ENCODE measurements around the gene ETV3L. TPM values are rescaled to one million over a fixed set of nuclear protein-coding genes. Genes with fewer than 3 reads are reported as not detected.

The ETV3L gene
- total RNA-seq, 1 experiment from 2014 or later, result not detected

- peaks cover 50% of the 10 kb centered on the region for H3K36me3 ChIP-seq
- peak overlapping the region; percentile 96 for H3K27ac ChIP-seq
- H3K4me1 ChIP-seq (replicated peaks), result peaks cover 22% of the 10 kb centered on the region
- DNase-seq (ENCODE audit: low read depth in 1 of 2, low spot score in 2 of 2), result peak in 1 of 2 experiments; percentile 23
- peak overlapping the region; percentile 72 for H3K4me3 ChIP-seq
- no peaks in the 10 kb centered on the region for H3K9me3 ChIP-seq (replicated peaks)
- H3K27me3 ChIP-seq (replicated peaks), result no peaks in the 10 kb centered on the region
Measured at GRCh38 chr1:157137408-157138219, 38.0 kb upstream of the ETV3L start.

GRCh38 chr1:157137046-157137407 lies 37.4 kb upstream of the ETV3L start:
- H3K4me3 ChIP-seq, result peak overlapping the region; percentile 72
- H3K27ac ChIP-seq, result 0 out of 2 replicates have a peak overlapping the region, but pooled peaks have one; percentile 10
- DNase-seq (ENCODE audit: low read depth in 1 of 2, low spot score in 2 of 2), result peak in 1 of 2 experiments; percentile 36
- peaks cover 22% of the 10 kb centered on the region for H3K4me1 ChIP-seq (replicated peaks)
- peaks cover 56% of the 10 kb centered on the region for H3K36me3 ChIP-seq
- H3K27me3 ChIP-seq (replicated peaks), result no peaks in the 10 kb centered on the region
- no peaks in the 10 kb centered on the region for H3K9me3 ChIP-seq (replicated peaks)

GRCh38 chr1:157136133-157136532 lies 36.5 kb upstream of the ETV3L start:
- DNase-seq (ENCODE audit: low read depth in 1 of 2, low spot score in 2 of 2), result no peak
- H3K9me3 ChIP-seq (replicated peaks), result no peaks in the 10 kb centered on the region
- no peaks in the 10 kb centered on the region for H3K27me3 ChIP-seq (replicated peaks)
- peaks cover 65% of the 10 kb centered on the region for H3K36me3 ChIP-seq
- H3K4me1 ChIP-seq (replicated peaks), result peaks cover 22% of the 10 kb centered on the region
- no peak overlapping the region for H3K4me3 ChIP-seq
- H3K27ac ChIP-seq, result no peak overlapping the region

GRCh38 chr1:157135646-157136045 lies 36.0 kb upstream of the ETV3L start:
- DNase-seq (ENCODE audit: low read depth in 1 of 2, low spot score in 2 of 2), result no peak
- Histone ChIP-seq H3K9me3 (replicated peaks) (no peaks in the 10 kb centered on the region), H3K4me1 (replicated peaks) (peaks cover 22% of the 10 kb centered on the region), H3K36me3 (peaks cover 70% of the 10 kb centered on the region), H3K27ac (no peak overlapping the region), H3K27me3 (replicated peaks) (no peaks in the 10 kb centered on the region), H3K4me3 (no peak overlapping the region)

- H3K4me3 ChIP-seq, result no peak overlapping the region
- peaks cover 22% of the 10 kb centered on the region for H3K4me1 ChIP-seq (replicated peaks)
- no peaks in the 10 kb centered on the region for H3K9me3 ChIP-seq (replicated peaks)
- H3K27ac ChIP-seq, result no peak overlapping the region
- peaks cover 75% of the 10 kb centered on the region for H3K36me3 ChIP-seq
- no peak for DNase-seq (ENCODE audit: low read depth in 1 of 2, low spot score in 2 of 2)
- no peaks in the 10 kb centered on the region for H3K27me3 ChIP-seq (replicated peaks)
Measured at GRCh38 chr1:157135070-157135469, 35.5 kb upstream of the ETV3L start.

GRCh38 chr1:157134442-157134841 lies 34.8 kb upstream of the ETV3L start:
- no peaks in the 10 kb centered on the region for H3K9me3 ChIP-seq (replicated peaks)
- H3K27ac ChIP-seq, result no peak overlapping the region
- DNase-seq (ENCODE audit: low read depth in 1 of 2, low spot score in 2 of 2), result no peak
- peaks cover 22% of the 10 kb centered on the region for H3K4me1 ChIP-seq (replicated peaks)
- peaks cover 82% of the 10 kb centered on the region for H3K36me3 ChIP-seq
- H3K27me3 ChIP-seq (replicated peaks), result no peaks in the 10 kb centered on the region
- no peak overlapping the region for H3K4me3 ChIP-seq

DNA sequence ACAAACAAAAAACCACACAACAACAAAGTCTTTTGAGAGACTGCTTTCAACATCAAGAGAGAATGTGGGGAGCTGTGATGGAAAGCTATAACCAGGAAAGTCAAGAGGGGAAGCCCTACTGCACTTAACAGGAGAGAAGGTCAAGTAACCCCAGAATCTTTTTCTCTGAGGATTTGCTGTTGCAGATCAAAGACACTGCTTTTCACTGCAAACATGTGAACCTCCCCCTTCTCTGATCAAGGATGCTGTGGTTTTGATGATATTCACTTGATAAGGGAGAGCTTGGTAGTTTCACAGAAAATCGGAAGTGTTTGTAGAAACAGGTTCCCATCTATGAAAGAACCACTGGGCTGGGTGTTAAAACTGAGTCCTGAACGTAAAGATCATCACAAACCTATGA lies 33.8 kb upstream of the ETV3L start:
- H3K36me3 ChIP-seq, result peaks cover 89% of the 10 kb centered on the region
- H3K27me3 ChIP-seq (replicated peaks), result no peaks in the 10 kb centered on the region
- no peak for DNase-seq (ENCODE audit: low read depth in 1 of 2, low spot score in 2 of 2)
- H3K4me1 ChIP-seq (replicated peaks), result peaks cover 13% of the 10 kb centered on the region
- no peak overlapping the region for H3K27ac ChIP-seq
- no peak overlapping the region for H3K4me3 ChIP-seq
- no peaks in the 10 kb centered on the region for H3K9me3 ChIP-seq (replicated peaks)

DNA sequence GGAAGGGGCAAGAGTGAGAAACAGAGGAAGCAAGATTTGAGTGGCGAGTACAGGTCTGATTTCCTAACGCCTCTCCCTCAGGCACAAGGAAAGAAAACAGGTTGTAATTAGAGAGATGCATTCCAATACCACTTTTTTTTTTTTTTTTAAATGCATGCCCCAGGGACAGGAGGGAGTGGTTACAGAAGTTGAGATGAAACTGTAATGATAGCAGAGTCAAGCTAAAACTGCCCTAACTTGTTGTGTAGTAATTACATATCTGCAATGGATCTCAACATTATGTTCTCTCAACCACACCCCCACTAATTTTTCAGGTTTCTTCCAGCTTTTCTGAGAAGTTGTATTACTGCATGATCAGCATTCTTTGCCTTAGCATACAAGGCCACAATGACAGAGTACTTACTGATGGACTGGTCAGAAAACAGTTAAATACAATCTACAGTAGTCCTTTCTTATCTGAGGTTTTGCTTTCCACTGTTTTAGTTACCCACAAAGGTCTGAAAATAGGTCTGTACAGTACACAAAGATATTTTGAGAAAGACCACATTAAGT lies 33.1 kb upstream of the ETV3L start:
- Histone ChIP-seq H3K27me3 (replicated peaks) (no peaks in the 10 kb centered on the region), H3K9me3 (replicated peaks) (no peaks in the 10 kb centered on the region), H3K4me1 (replicated peaks) (peaks cover 13% of the 10 kb centered on the region), H3K27ac (no peak overlapping the region), H3K4me3 (no peak overlapping the region), H3K36me3 (peaks cover 90% of the 10 kb centered on the region)
- no peak for DNase-seq (ENCODE audit: low read depth in 1 of 2, low spot score in 2 of 2)

GRCh38 chr1:157132111-157132510 lies 32.5 kb upstream of the ETV3L start:
- Histone ChIP-seq H3K9me3 (replicated peaks) (no peaks in the 10 kb centered on the region), H3K27me3 (replicated peaks) (no peaks in the 10 kb centered on the region), H3K27ac (no peak overlapping the region), H3K4me1 (replicated peaks) (peaks cover 13% of the 10 kb centered on the region), H3K4me3 (no peak overlapping the region), H3K36me3 (peaks cover 96% of the 10 kb centered on the region)
- DNase-seq (ENCODE audit: low read depth in 1 of 2, low spot score in 2 of 2), result no peak

DNA sequence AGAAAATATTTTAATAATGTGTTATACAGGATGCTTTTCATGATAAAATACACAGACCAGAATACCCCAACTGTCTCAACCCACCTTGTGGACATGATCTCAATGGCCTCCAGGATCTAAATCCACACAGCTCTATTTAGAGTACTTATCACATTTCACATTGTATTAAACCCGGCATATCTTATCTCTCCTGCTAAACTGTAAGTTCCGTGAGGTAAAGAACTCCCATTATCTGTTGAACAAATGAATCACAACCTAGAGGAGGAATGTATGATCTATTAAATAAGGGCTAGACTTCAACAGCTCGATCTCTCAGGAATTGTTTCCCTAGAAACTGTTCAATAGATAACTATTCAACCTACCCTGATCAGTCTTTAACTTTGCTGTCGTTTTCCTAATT lies 31.7 kb upstream of the ETV3L start:
- DNase-seq (ENCODE audit: low read depth in 1 of 2, low spot score in 2 of 2), result no peak
- peaks cover 5% of the 10 kb centered on the region; the same call in 1 of the 2 replicates for H3K4me1 ChIP-seq (replicated peaks)
- H3K27me3 ChIP-seq (replicated peaks), result no peaks in the 10 kb centered on the region
- H3K27ac ChIP-seq, result no peak overlapping the region
- no peaks in the 10 kb centered on the region for H3K9me3 ChIP-seq (replicated peaks)
- H3K36me3 ChIP-seq, result peaks cover 94% of the 10 kb centered on the region
- no peak overlapping the region for H3K4me3 ChIP-seq

- Histone ChIP-seq H3K36me3 (peaks cover 69% of the 10 kb centered on the region), H3K9me3 (replicated peaks) (no peaks in the 10 kb centered on the region), H3K4me3 (no peak overlapping the region), H3K27me3 (replicated peaks) (no peaks in the 10 kb centered on the region), H3K27ac (no peak overlapping the region), H3K4me1 (replicated peaks) (no peaks in the 10 kb centered on the region)
- no peak for DNase-seq (ENCODE audit: low read depth in 1 of 2, low spot score in 2 of 2)
Measured at GRCh38 chr1:157124855-157125254, 25.2 kb upstream of the ETV3L start.

GRCh38 chr1:157119448-157119847 lies 19.8 kb upstream of the ETV3L start:
- H3K27ac ChIP-seq, result no peak overlapping the region
- H3K9me3 ChIP-seq (replicated peaks), result no peaks in the 10 kb centered on the region
- H3K36me3 ChIP-seq, result peaks cover 24% of the 10 kb centered on the region
- no peak for DNase-seq (ENCODE audit: low read depth in 1 of 2, low spot score in 2 of 2)
- H3K4me1 ChIP-seq (replicated peaks), result no peaks in the 10 kb centered on the region
- no peak overlapping the region for H3K4me3 ChIP-seq
- no peaks in the 10 kb centered on the region for H3K27me3 ChIP-seq (replicated peaks)

- H3K27me3 ChIP-seq (replicated peaks), result no peaks in the 10 kb centered on the region
- H3K4me3 ChIP-seq, result no peak overlapping the region
- no peaks in the 10 kb centered on the region for H3K4me1 ChIP-seq (replicated peaks)
- no peaks in the 10 kb centered on the region for H3K9me3 ChIP-seq (replicated peaks)
- DNase-seq (ENCODE audit: low read depth in 1 of 2, low spot score in 2 of 2), result no peak
- no peak overlapping the region for H3K27ac ChIP-seq
- peaks cover 24% of the 10 kb centered on the region for H3K36me3 ChIP-seq
Measured at GRCh38 chr1:157119008-157119407, 19.4 kb upstream of the ETV3L start.

DNA sequence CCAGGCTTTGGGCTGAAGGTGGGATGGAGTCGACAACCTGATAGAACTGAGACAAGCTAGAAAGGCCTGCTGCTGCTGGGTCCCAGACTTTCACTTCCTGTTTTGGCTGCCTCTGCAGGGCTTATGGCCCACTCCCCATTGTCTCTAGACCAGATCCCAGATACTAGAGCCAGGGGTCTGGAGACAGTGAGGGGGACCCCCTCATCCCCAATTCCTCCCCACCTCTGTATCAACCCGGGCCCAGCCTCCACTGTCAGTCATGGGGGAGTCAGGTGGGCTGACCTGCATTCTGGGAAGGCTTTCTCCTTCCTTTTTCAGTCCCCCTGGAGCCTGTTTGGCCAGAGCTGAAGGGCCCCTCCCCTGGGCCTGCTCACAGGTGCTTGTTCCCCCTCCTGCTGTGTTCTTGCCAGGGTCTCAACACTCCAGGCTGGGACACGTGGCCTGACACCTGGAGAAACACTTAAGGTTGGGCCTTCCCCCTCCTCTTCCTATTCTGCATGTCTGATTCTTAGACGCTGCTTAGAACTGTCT lies 18.0 kb upstream of the ETV3L start:
- H3K36me3 ChIP-seq, result peaks cover 11% of the 10 kb centered on the region
- DNase-seq (ENCODE audit: low read depth in 1 of 2, low spot score in 2 of 2), result peak in 1 of 2 experiments; percentile 28
- H3K4me1 ChIP-seq (replicated peaks), result no peaks in the 10 kb centered on the region
- no peaks in the 10 kb centered on the region for H3K9me3 ChIP-seq (replicated peaks)
- H3K4me3 ChIP-seq, result no peak overlapping the region
- no peaks in the 10 kb centered on the region; the same call in 1 of the 2 replicates for H3K27me3 ChIP-seq (replicated peaks)
- no peak overlapping the region for H3K27ac ChIP-seq

All from SJSA1 (cell line).